ENCODE measurements around the gene ACVR2A. TPM values are rescaled to one million over a fixed set of nuclear protein-coding genes. Genes with fewer than 3 reads are reported as not detected.

ACVR2A gene
- total and polyA plus RNA-seq, 3 donors from 2014 or later: 11.4 to 38.3 (median 21.6) TPM

DNA sequence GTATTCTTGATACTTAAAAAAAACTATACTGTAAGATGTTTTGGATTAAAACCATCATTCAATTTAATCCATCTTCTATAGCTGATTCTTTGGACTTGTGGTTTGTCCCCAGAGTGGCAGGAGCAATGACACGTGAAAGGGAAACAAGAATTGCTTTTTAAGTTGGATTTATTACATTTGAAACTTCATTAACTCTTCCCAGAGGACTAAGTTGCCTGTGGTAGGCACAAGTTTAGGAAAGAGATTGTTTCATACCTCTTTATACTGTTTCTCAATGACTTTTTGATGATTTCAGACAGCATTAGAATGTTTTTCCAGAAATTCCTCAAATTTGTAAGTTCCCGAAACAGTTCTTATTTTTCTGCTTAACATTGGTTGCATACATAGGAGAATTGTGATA, 41.3 kb downstream of the ACVR2A start:
- DNase-seq: no peak
- Histone ChIP-seq H3K9me3 (no peaks in the 10 kb centered on the region), H3K4me3 (no peak overlapping the region), H3K27me3 (no peaks in the 10 kb centered on the region), H3K27ac (no peak overlapping the region), H3K36me3 (ENCODE audit: low read depth, missing control alignments) (no peaks in the 10 kb centered on the region), H3K4me1 (no peaks in the 10 kb centered on the region)
- WGBS, 2 donors: 91% methylated on average over 2 of the region's 2 CpGs
- TF ChIP-seq POLR2A (IDR thresholded peaks at IDR 0.05): no peak
- TF ChIP-seq, protein P1, sequence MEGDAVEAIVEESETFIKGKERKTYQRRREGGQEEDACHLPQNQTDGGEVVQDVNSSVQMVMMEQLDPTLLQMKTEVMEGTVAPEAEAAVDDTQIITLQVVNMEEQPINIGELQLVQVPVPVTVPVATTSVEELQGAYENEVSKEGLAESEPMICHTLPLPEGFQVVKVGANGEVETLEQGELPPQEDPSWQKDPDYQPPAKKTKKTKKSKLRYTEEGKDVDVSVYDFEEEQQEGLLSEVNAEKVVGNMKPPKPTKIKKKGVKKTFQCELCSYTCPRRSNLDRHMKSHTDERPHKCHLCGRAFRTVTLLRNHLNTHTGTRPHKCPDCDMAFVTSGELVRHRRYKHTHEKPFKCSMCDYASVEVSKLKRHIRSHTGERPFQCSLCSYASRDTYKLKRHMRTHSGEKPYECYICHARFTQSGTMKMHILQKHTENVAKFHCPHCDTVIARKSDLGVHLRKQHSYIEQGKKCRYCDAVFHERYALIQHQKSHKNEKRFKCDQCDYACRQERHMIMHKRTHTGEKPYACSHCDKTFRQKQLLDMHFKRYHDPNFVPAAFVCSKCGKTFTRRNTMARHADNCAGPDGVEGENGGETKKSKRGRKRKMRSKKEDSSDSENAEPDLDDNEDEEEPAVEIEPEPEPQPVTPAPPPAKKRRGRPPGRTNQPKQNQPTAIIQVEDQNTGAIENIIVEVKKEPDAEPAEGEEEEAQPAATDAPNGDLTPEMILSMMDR (IDR thresholded peaks at IDR 0.05): no peak
- intact Hi-C loops (cut with DNase I; ENCODE audit: low total_unique reads): no loop called here

- no peak for DNase-seq
- TF ChIP-seq, protein P1 (IDR thresholded peaks at IDR 0.05): no peak
- TF ChIP-seq POLR2A (IDR thresholded peaks at IDR 0.05): no peak
- no peak overlapping the region for H3K27ac ChIP-seq
- no peaks in the 10 kb centered on the region for H3K9me3 ChIP-seq
- no peak overlapping the region for H3K4me3 ChIP-seq
- H3K4me1 ChIP-seq: no peaks in the 10 kb centered on the region
- no peaks in the 10 kb centered on the region for H3K27me3 ChIP-seq
- intact Hi-C loops (cut with DNase I; ENCODE audit: low total_unique reads): no loop called here
- WGBS, 2 donors: 67 to 73% methylated on average over 3 of the region's 3 CpGs
- H3K36me3 ChIP-seq (ENCODE audit: low read depth, missing control alignments): no peaks in the 10 kb centered on the region
These were observed 43.9 kb downstream of the ACVR2A start for GRCh38 chr2:147888680-147889079.

DNA sequence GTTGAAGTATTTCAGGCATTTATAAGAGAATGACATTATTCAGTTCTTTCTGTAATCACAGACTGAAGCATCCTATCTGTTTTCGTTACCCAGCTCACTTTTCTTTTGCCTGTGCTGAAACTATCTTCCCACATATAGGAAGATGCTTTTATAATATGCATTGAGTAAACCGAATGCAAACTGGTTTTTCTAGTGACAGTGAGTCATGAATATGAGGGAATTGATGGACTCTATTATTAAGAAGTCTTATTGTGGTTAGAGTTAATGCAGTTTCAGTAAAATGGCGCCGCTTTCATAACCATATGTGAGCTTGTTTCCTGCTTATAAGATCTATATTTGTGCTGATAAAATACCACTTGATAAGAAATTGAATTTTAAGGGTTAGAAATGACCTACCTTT, 59.2 kb downstream of the ACVR2A start:
- H3K36me3 ChIP-seq (ENCODE audit: low read depth, missing control alignments): no peaks in the 10 kb centered on the region
- no peaks in the 10 kb centered on the region for H3K27me3 ChIP-seq
- no peaks in the 10 kb centered on the region for H3K4me1 ChIP-seq
- TF ChIP-seq POLR2A (IDR thresholded peaks at IDR 0.05): no peak
- TF ChIP-seq, protein P1 (IDR thresholded peaks at IDR 0.05): no peak
- WGBS, 2 donors: 93 to 97% methylated on average over 4 of the region's 4 CpGs
- intact Hi-C loops (cut with DNase I; ENCODE audit: low total_unique reads): no loop called here
- H3K27ac ChIP-seq: no peak overlapping the region
- H3K9me3 ChIP-seq: no peaks in the 10 kb centered on the region
- no peak overlapping the region for H3K4me3 ChIP-seq
- no peak for DNase-seq

GRCh38 chr2:147909178-147909577, 64.3 kb downstream of the ACVR2A start:
- Histone ChIP-seq H3K4me3 (no peak overlapping the region), H3K27me3 (no peaks in the 10 kb centered on the region), H3K27ac (no peak overlapping the region), H3K9me3 (no peaks in the 10 kb centered on the region), H3K4me1 (peaks cover 3% of the 10 kb centered on the region), H3K36me3 (ENCODE audit: low read depth, missing control alignments) (no peaks in the 10 kb centered on the region)
- no peak for DNase-seq
- intact Hi-C loops (cut with DNase I; ENCODE audit: low total_unique reads): no loop called here
- 98 to 100% methylated on average over 2 of the region's 2 CpGs for WGBS, 2 donors
- TF ChIP-seq, protein P1 (IDR thresholded peaks at IDR 0.05): no peak
- no peak for TF ChIP-seq POLR2A (IDR thresholded peaks at IDR 0.05)

GRCh38 chr2:147910990-147911473, 66.2 kb downstream of the ACVR2A start:
- H3K27ac ChIP-seq: no peak overlapping the region
- DNase-seq: peak; percentile 20
- no peaks in the 10 kb centered on the region for H3K27me3 ChIP-seq
- TF ChIP-seq, protein P1 (IDR thresholded peaks at IDR 0.05): peak; percentile 66 to 81 (median 76)
- TF ChIP-seq POLR2A (IDR thresholded peaks at IDR 0.05): no peak
- H3K9me3 ChIP-seq: no peaks in the 10 kb centered on the region
- peaks cover 5% of the 10 kb centered on the region for H3K4me1 ChIP-seq
- no peak overlapping the region for H3K4me3 ChIP-seq
- intact Hi-C loops (cut with DNase I; ENCODE audit: low total_unique reads): no loop called here
- 18 to 21% methylated on average over 2 of the region's 2 CpGs for WGBS, 2 donors
- no peaks in the 10 kb centered on the region for H3K36me3 ChIP-seq (ENCODE audit: low read depth, missing control alignments)

Measured in testis (tissue), 3 donors.